ENCODE data around the gene SLC12A3.

Gene SLC12A3

DNA sequence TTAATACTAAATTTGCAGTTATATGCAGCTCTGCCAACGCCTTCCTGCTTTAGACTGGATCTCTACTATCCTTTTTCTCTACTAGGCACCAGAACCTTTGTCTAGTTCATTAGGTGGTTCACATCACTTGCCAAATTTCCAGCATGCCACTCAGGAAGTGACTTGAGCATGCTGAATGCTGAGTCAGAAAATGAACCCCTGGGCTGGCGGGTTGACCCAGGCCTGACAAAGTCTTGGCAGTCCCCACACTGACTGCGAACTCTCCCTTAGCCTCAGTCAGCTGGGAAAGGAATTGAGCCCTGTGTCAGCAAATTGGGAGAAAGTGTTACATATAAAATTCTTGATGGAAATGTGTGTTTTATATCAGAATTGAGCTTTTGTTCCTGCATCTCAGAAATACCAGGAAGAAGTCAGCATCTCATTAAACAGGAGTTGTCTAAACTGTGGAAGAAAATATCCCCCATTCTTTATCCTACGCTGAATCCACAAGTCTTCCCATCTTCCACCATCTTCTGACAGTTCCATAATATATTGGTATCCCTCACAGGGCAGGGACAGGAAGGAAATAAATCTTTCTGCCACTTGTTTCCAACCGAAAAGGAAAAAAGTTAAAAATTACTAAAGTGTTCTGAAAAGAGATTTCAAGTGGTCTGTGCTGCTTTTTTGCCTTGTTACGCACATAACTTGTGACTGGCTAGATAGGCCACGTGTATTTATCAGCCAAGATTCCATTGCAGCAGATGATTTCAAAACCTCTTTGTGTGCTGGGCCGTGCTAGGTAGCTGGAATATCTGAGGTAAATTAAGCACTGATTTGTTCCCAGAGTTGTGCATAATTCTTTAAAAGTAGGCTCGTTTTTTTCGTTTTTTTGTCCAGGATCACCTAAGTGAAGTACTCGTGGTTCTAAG lies 16.7 kb upstream of the SLC12A3 start:
- DNase-seq (ENCODE audit: low read depth, low spot score) = peak; percentile 86

- DNase-seq (ENCODE audit: low read depth, low spot score) = peak; percentile 88
These were observed 15.9 kb upstream of the SLC12A3 start for GRCh38 chr16:56848955-56849689.

- peak; percentile 87 for DNase-seq (ENCODE audit: low read depth, low spot score)
These were observed 15.0 kb upstream of the SLC12A3 start for GRCh38 chr16:56849690-56850680.

DNA sequence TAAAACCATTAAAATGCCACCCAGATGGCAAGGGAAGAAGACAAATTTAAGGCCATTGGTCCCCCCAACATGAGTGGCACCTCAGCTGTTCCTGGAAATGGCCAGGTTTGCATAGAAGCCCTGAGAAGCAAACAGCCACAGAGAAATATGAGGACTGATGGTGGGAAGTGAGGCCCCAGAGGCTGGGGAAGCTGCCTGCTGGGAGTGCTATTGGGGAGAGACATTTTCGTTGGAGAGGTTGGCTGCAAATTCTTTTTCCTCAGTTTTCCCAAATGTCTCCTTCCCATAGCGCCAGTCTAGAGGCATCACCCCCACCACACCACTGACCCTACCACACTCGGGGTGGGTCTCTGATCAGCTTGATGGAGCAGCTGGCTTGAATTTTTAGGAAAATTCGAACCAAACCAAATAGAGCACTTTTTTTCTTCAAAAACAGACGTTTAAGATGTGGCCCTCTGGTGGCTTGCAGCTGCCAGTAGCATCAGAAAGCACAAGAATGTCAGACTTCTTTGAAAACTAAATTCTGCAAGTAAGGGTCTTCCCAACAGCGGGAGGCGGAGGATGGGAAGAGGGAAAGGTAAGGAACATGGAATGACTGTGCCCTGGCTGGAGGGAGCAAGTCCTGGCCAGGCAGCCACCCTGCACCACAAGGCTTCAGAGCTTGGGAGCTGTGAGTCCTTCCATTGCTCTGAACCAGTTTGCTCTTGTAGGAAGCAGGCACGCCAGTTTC lies 13.2 kb upstream of the SLC12A3 start:
- DNase-seq (ENCODE audit: low read depth, low spot score) = peak; percentile 58

GRCh38 chr16:56852401-56852730 lies 12.6 kb upstream of the SLC12A3 start:
- no peak for DNase-seq (ENCODE audit: low read depth, low spot score)

DNA sequence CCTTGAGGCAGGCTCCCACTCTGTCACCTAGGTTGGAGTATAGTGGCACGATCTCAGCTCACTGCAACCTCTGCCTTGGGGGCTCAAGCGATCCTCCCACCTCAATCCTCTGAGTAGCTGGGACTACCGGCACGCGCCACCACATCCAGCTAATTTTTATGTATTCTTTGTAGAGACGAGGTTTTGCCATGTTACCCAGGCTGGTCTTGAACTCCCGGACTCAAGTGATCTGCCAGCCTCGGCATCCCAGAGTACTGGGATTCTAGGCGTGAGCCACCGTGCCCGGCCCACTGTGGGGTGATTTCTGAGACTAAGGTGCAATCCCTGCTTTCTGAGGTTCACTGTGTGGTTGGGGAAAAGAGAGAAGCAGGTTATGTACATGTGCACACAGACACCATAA lies 12.0 kb upstream of the SLC12A3 start:
- DNase-seq (ENCODE audit: low read depth, low spot score) = no peak

DNA sequence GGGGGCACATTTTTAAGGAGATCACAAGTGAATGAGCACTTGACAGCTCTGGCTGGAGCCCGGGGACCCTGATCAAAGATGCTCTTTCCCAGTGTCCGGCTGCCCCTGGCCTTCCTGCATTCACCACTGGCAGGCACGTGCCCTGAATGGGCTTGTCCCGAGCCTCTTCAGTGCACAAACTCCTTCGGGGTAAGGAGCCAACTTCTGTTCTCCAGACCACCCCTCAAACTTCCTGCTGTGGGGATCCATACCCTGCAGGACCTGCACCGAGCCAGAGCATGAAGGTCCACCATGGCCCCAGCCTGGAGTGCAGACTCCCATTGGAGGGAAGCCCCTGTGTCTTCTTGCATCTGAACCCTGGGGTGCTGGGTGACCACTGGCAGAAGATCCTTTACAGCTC lies 9.8 kb upstream of the SLC12A3 start:
- DNase-seq (ENCODE audit: low read depth, low spot score) = no peak

DNA sequence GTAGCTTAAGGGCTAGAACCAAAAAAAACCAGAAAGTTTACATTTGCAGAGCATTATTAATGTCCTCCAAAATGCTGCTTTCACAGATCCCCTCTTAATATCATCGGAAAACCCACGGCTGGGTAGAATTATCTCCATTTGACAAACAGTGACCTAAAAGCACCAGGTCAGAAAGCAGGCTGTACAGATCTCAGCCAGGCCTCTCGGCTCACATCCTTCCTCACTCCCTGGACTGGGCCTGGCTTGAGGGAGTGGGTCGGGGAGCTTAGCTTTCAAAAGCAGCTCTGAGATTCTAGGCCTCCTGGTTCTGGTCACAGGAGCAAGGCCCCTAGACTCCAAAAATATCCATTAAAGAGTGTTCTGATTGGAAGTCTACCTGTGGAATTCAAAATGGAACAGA lies 9.1 kb upstream of the SLC12A3 start:
- DNase-seq (ENCODE audit: low read depth, low spot score) = no peak

DNA sequence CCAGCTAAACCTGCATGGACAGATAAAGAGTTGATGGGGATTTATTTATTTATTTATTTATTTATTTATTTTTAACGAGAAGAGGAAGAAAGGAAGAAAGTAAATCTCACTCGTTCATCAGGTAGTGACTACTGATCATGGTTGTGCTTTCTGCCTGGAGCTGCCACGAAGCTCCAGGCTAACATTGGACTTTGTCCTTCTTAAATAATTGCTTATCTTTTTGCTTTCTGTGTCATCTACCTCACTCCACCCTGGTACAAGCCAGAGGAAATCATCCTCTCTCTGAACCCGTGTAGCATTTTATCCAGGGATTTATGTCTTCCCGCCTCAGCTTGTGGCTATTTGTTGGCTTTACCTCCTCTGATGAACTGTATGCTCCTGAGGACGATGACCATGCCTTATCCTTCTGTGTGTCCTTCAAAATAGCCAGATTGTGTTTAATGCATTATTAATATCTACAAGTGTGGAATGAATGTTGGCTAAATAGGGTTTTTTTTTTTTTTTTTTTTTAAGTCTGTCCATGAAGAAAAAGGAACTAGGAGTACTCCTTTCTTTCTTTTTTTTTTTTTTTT lies 8.0 kb upstream of the SLC12A3 start:
- no peak for DNase-seq (ENCODE audit: low read depth, low spot score)

DNA sequence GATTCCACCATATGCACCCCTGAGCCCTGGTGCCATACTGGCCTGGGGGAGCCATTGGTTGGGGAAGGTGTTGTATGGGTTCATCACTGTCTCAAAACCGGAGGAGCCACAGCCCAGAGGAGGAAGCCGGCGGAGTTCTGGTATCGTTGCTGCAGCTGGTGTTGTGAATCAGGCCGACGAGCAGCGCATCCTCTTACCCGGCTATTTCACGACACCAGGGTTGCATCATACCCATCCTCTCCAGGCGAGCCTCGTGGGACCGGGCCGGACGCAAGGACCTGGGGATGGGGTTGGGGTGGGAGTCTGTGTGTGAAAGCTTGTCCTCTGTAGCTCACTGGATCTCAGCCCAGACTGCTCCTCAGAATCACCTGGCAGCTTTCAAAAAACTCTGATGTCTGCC lies 6.6 kb upstream of the SLC12A3 start:
- no peak for DNase-seq (ENCODE audit: low read depth, low spot score)

DNA sequence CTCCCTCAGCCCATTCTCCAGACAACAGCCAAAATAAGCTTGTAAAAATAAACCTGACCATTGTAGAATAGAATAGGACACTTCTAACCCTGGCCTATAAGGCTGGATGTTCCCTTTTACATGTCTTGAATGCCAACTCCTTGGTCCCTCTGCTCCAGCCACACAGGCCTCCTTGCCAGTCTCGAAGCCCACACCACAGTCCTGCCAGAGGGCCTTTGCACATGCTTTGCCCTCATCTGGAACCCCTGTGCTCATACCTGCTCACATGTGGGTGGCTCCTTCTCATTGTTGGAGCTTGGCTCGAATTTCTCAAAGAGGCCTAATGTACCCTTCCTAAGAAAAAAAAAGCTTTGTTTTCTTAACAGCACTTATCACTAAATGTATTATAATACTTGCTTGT lies 5.4 kb upstream of the SLC12A3 start:
- DNase-seq (ENCODE audit: low read depth, low spot score) = no peak

DNA sequence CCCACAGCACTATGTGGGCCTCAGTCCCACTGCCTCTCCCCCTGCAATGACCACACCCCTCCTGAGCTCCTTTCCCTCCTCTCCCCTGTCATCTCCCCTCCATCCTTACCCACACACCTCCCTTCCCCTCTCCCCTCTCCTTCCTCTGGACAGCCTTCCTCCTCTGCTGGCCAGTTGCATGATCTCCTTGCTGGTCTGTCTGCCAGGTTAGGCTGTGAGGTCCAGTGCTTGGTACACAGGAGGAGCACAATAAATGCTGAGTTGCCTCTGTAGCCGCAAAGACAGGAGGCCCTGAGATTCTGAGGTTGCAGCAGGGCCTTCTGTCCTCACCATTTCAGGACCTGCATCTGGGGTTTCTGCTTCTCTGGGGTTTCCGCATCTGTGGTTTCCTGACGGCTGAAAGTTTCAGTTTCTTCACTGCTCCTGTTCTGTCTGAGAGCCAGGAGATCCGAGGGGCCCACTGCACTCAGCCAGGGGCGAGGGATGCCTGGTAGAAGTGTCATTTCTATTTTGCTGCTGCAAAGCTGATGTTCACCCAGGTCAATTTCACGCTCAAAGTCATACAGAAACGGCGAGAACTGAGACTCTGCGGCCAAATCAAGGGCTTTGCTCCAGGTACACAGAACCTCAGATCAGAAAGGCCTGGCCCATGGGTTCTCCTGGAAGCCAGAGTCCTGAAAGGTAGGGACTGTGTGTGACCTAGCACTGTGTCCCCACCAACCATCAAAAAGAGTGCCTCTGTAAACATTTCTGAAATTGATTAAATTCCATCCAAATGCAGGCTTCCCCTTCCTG lies 4.6 kb upstream of the SLC12A3 start:
- peak; percentile 19 for DNase-seq (ENCODE audit: low read depth, low spot score)

- peak; percentile 29 for DNase-seq (ENCODE audit: low read depth, low spot score)
These were observed 3.9 kb upstream of the SLC12A3 start for GRCh38 chr16:56861092-56861610.

GRCh38 chr16:56861756-56862155 lies 3.3 kb upstream of the SLC12A3 start:
- DNase-seq (ENCODE audit: low read depth, low spot score) = no peak

GRCh38 chr16:56862776-56863175 lies 2.2 kb upstream of the SLC12A3 start:
- no peak for DNase-seq (ENCODE audit: low read depth, low spot score)

DNA sequence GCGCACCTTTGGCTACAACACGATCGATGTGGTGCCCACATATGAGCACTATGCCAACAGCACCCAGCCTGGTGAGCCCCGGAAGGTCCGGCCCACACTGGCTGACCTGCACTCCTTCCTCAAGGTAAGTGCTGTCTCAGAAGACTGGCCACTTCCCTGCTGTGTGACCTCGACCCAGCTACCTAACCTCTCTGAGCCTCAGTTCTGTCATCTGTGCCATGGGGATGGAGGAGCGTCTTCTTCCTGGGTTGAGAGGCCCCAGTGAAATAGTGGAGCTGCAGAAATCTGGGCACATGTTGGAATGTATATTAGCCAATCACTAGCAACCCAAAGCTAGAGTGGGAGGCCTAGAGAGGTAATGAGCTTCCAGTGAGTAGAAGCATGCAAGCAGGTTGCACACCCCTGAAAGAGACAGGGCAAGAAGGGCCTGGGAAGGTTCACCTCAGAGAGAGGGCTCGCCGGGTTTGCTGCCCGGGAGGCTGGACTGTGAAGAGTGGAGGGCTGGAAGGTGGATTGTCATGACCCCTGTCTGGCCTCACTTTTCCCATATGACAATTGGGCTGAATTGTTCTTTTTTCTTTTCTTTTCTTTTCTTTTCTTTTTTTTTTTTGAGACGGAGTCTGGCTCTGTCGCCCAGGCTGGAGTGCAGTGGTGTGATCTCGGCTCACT lies 521 bp downstream of the SLC12A3 start:
- DNase-seq (ENCODE audit: low read depth, low spot score) = no peak

DNA sequence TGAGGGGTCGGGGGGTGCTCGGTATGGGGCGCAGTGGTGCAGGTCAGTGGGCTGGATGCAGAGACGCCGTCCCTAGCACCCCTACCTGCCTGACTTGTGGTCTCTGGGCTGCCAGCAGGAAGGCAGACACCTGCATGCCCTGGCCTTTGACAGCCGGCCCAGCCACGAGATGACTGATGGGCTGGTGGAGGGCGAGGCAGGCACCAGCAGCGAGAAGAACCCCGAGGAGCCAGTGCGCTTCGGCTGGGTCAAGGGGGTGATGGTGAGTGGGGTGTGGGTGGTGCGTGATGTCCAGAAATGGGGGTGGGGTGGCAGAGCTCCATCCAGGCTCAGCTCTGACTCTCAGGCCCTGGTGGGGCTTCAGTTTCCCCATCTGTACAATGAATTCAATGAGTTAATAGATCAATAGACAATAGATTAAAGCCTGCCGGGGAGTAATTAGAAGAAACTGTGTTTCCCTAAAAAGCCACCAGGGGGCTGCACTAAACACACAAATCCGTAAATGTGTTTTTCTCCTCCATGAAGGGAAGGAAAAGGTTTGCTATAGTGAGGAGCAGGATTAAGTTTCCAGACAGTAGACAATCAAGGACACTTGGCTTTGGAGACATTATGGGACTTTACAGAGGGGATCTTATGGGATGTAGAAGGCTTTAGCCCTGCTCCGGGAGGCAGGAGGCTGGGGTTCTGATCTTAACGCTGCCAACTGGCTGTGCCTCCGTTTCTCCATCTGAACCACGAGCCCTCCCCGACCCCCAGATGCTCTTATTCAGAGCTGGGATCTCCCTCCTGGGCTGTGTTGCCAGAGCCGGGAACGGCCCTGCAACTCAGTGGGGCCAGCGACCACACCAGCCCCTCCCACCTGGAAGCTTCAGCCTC lies 2.2 kb downstream of the SLC12A3 start:
- DNase-seq (ENCODE audit: low read depth, low spot score) = peak; percentile 71

- no peak for DNase-seq (ENCODE audit: low read depth, low spot score)
These were observed 3.2 kb downstream of the SLC12A3 start for GRCh38 chr16:56868175-56868574.

Data from astrocyte of the hippocampus (primary cell).